AG10803 (cell line): ENCODE measurements around the gene ANKRD40.

Experiments
- DNase-seq: peaks from one replicate; pipeline ENCODE4 v3.0.0; 2010; ENCODE audit warnings: low read depth
- H3K4me3 ChIP-seq: 2 replicates; pipeline ENCODE4 v1.5.1; 2011; ENCODE audit warnings: mild to moderate bottlenecking, low read length, control low read depth
- CTCF ChIP-seq: conservative IDR thresholded peaks from 2 replicates; pipeline ENCODE4 v1.5.1; 2011; ENCODE audit warnings: mild to moderate bottlenecking, low read length, control low read depth, inconsistent platforms

The ANKRD40 gene

GRCh38 chr17:50707289-50708049 is at the start of gene ANKRD40:
TSS of gene ANKRD40 (minus strand) at chr17:50707914. CDS start at chr17:50707654, 260 bp downstream.
- DNase-seq: peak; percentile 94
- H3K4me3 ChIP-seq: peak within 1 kb of the TSS; percentile 82
- no peak for TF ChIP-seq CTCF

- TF ChIP-seq CTCF: no peak
- DNase-seq: no peak
- no peak overlapping the region for H3K4me3 ChIP-seq
These were observed 46.8 kb upstream of the ANKRD40 start for GRCh38 chr17:50754521-50754920.

- TF ChIP-seq CTCF: no peak
- no peak overlapping the region for H3K4me3 ChIP-seq
- no peak for DNase-seq
These were observed 41.5 kb upstream of the ANKRD40 start for GRCh38 chr17:50749245-50749644.

DNA sequence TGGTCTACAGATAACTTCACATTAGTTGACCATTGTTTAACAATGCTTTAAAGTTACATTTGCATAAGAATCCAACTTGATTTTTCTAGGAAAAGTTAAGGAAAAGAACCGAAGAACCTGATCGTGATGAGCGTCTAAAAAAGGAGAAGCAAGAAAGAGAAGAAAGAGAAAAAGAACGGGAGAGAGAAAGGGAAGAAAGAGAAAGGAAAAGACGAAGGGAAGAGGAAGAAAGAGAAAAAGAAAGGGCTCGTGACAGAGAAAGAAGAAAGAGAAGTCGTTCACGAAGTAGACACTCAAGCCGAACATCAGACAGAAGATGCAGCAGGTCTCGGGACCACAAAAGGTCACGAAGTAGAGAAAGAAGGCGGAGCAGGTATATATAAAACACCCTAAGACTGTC is 37.9 kb upstream of the ANKRD40 start:
- no peak overlapping the region for H3K4me3 ChIP-seq
- no peak for TF ChIP-seq CTCF
- no peak for DNase-seq

GRCh38 chr17:50739098-50739497 is 31.4 kb upstream of the ANKRD40 start:
- TF ChIP-seq CTCF: no peak
- no peak for DNase-seq
- H3K4me3 ChIP-seq: no peak overlapping the region

- DNase-seq: no peak
- TF ChIP-seq CTCF: no peak
- no peak overlapping the region for H3K4me3 ChIP-seq
These were observed 29.5 kb upstream of the ANKRD40 start for GRCh38 chr17:50737118-50737698.

DNA sequence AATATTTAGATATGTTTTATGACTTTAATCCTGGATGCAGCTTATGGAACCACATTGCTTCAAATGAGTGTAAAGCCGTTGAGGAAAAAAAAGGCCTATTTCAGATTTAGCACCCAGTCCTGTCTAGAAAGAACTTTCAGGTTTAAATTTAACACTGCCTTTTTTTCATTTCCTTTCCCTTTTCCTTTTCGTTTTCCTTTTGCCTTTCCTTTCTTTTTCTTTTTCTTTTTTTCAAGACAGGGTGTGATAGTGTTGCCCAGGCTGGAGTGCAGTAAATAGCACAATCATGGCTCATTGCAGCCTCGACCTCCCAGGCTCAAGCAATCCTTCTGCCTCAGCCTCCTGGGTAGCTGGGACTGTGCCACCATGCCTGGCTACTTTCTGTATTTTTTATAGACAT is 27.6 kb upstream of the ANKRD40 start:
- no peak for TF ChIP-seq CTCF
- no peak overlapping the region for H3K4me3 ChIP-seq
- DNase-seq: no peak
